ENCODE data around the gene KRTAP12-4.
"Not testable (repeated sequence)": the region's sequence is repeated elsewhere in the genome, so short reads cannot be mapped to it uniquely, and the experiment has no call there.

- not testable (repeated sequence) for TF ChIP-seq EZH2phosphoT487 (IDR thresholded peaks at IDR 0.05; ENCODE audit: borderline replicate concordance, low read depth, low read length); CTCF (conservative IDR thresholded peaks at IDR 0.05; ENCODE audit: low read length)
Observed at GRCh38 chr21:44685050-44685449, 30.6 kb upstream of the KRTAP12-4 start.
